ENCODE data around the gene HIGD1B. TPM values are rescaled to one million over a fixed set of nuclear protein-coding genes. Genes with fewer than 3 reads are reported as not detected.
"Not testable (repeated sequence)": the region's sequence is repeated elsewhere in the genome, so short reads cannot be mapped to it uniquely, and the experiment has no call there.

HIGD1B gene
- total and polyA plus RNA-seq, 2 experiments from 2014 or later = not detected

- no peak overlapping the region for H3K4me3 ChIP-seq
- peaks cover 22% of the 10 kb centered on the region for H3K36me3 ChIP-seq (ENCODE audit: low read depth)
- H3K79me2 ChIP-seq (ENCODE audit: insufficient read depth) = peaks cover 97% of the 10 kb centered on the region
- peak overlapping the region; percentile 7 for H3K4me2 ChIP-seq (ENCODE audit: unreplicated experiment)
- 62 to 76% methylated on average over 4 of the region's 4 CpGs for WGBS, 2 experiments (ENCODE audit: low coverage in 1 of 2, low lambda C conversion rate in 2 of 2, missing lambda C conversion rate in 2 of 2)
- no peaks in the 10 kb centered on the region for H3K27me3 ChIP-seq (replicated peaks; ENCODE audit: insufficient read depth)
- peaks cover 22% of the 10 kb centered on the region for H3F3A ChIP-seq (ENCODE audit: insufficient read depth)
- in situ Hi-C loops (cut with MboI) = no loop called here
- H3K9me3 ChIP-seq (ENCODE audit: low read depth) = no peaks in the 10 kb centered on the region
- H3K4me1 ChIP-seq (ENCODE audit: insufficient read depth) = peaks cover 15% of the 10 kb centered on the region
- H4K20me1 ChIP-seq (ENCODE audit: insufficient read depth) = no peaks in the 10 kb centered on the region
- H2AFZ ChIP-seq = no peak overlapping the region
- H3K9ac ChIP-seq = no peak overlapping the region
- TF ChIP-seq EZH2 (IDR thresholded peaks at IDR 0.05; ENCODE audit: insufficient read depth, poor library complexity, severe bottlenecking) (no peak), EZH2phosphoT487 (IDR thresholded peaks at IDR 0.05; ENCODE audit: insufficient read depth, low read depth) (no peak)
- H3K27ac ChIP-seq = peak overlapping the region; percentile 32
- no peak for DNase-seq
- no peaks in the 10 kb centered on the region for H3K9me2 ChIP-seq (ENCODE audit: insufficient read depth)
Observed at GRCh38 chr17:44807093-44807816, 40.4 kb upstream of the HIGD1B start.

GRCh38 chr17:44807817-44808155, 39.9 kb upstream of the HIGD1B start:
- peaks cover 22% of the 10 kb centered on the region for H3K36me3 ChIP-seq (ENCODE audit: low read depth)
- H3K9ac ChIP-seq = no peak overlapping the region
- peak overlapping the region; percentile 7 for H3K4me2 ChIP-seq (ENCODE audit: unreplicated experiment)
- peaks cover 17% of the 10 kb centered on the region for H3K4me1 ChIP-seq (ENCODE audit: insufficient read depth)
- WGBS, 2 experiments (ENCODE audit: low coverage in 1 of 2, low lambda C conversion rate in 2 of 2, missing lambda C conversion rate in 2 of 2) = 14 to 17% methylated on average over 3 of the region's 3 CpGs
- peaks cover 22% of the 10 kb centered on the region for H3F3A ChIP-seq (ENCODE audit: insufficient read depth)
- TF ChIP-seq EZH2 (IDR thresholded peaks at IDR 0.05; ENCODE audit: insufficient read depth, poor library complexity, severe bottlenecking) = no peak
- TF ChIP-seq EZH2phosphoT487 (IDR thresholded peaks at IDR 0.05; ENCODE audit: insufficient read depth, low read depth) = no peak
- peak; percentile 43 for DNase-seq
- H3K9me3 ChIP-seq (ENCODE audit: low read depth) = no peaks in the 10 kb centered on the region
- peak overlapping the region; percentile 32 for H3K27ac ChIP-seq
- H3K9me2 ChIP-seq (ENCODE audit: insufficient read depth) = no peaks in the 10 kb centered on the region
- in situ Hi-C loops (cut with MboI) = no loop called here
- H3K79me2 ChIP-seq (ENCODE audit: insufficient read depth) = peaks cover 98% of the 10 kb centered on the region
- no peak overlapping the region for H3K4me3 ChIP-seq
- no peak overlapping the region for H2AFZ ChIP-seq
- no peaks in the 10 kb centered on the region for H4K20me1 ChIP-seq (ENCODE audit: insufficient read depth)
- no peaks in the 10 kb centered on the region for H3K27me3 ChIP-seq (replicated peaks; ENCODE audit: insufficient read depth)

GRCh38 chr17:44808156-44808555, 39.5 kb upstream of the HIGD1B start:
- H3K4me3 ChIP-seq = no peak overlapping the region
- no peak overlapping the region for H2AFZ ChIP-seq
- WGBS, 2 experiments (ENCODE audit: low coverage in 1 of 2, low lambda C conversion rate in 2 of 2, missing lambda C conversion rate in 2 of 2) = 70 to 75% methylated on average over 4 of the region's 4 CpGs
- H3K79me2 ChIP-seq (ENCODE audit: insufficient read depth) = peaks cover 98% of the 10 kb centered on the region
- no peaks in the 10 kb centered on the region for H3K9me3 ChIP-seq (ENCODE audit: low read depth)
- no peaks in the 10 kb centered on the region for H3K9me2 ChIP-seq (ENCODE audit: insufficient read depth)
- peaks cover 22% of the 10 kb centered on the region for H3F3A ChIP-seq (ENCODE audit: insufficient read depth)
- no peaks in the 10 kb centered on the region for H3K27me3 ChIP-seq (replicated peaks; ENCODE audit: insufficient read depth)
- peaks cover 20% of the 10 kb centered on the region for H3K4me1 ChIP-seq (ENCODE audit: insufficient read depth)
- H4K20me1 ChIP-seq (ENCODE audit: insufficient read depth) = no peaks in the 10 kb centered on the region
- no peak overlapping the region for H3K4me2 ChIP-seq (ENCODE audit: unreplicated experiment)
- TF ChIP-seq EZH2phosphoT487 (IDR thresholded peaks at IDR 0.05; ENCODE audit: insufficient read depth, low read depth) = no peak
- TF ChIP-seq EZH2 (IDR thresholded peaks at IDR 0.05; ENCODE audit: insufficient read depth, poor library complexity, severe bottlenecking) = no peak
- DNase-seq = no peak
- no peak overlapping the region for H3K9ac ChIP-seq
- H3K27ac ChIP-seq = no peak overlapping the region
- H3K36me3 ChIP-seq (ENCODE audit: low read depth) = peaks cover 22% of the 10 kb centered on the region
- in situ Hi-C loops (cut with MboI) = no loop called here

GRCh38 chr17:44808656-44809388, 38.9 kb upstream of the HIGD1B start:
- H3K27me3 ChIP-seq (replicated peaks; ENCODE audit: insufficient read depth); H4K20me1 ChIP-seq (ENCODE audit: insufficient read depth); H3K4me3 ChIP-seq; H3K9me2 ChIP-seq (ENCODE audit: insufficient read depth); H3K4me2 ChIP-seq (ENCODE audit: unreplicated experiment); H3K9ac ChIP-seq; H3K27ac ChIP-seq; H2AFZ ChIP-seq; in situ Hi-C loops (cut with MboI); H3K9me3 ChIP-seq (ENCODE audit: low read depth); DNase-seq: not testable (repeated sequence)
- Histone ChIP-seq H3K36me3 (ENCODE audit: low read depth) (peaks cover 16% of the 10 kb centered on the region), H3F3A (ENCODE audit: insufficient read depth) (peaks cover 22% of the 10 kb centered on the region), H3K79me2 (ENCODE audit: insufficient read depth) (peaks cover 92% of the 10 kb centered on the region), H3K4me1 (ENCODE audit: insufficient read depth) (peaks cover 27% of the 10 kb centered on the region)
- WGBS, 2 experiments (ENCODE audit: low coverage in 1 of 2, low lambda C conversion rate in 2 of 2, missing lambda C conversion rate in 2 of 2) = 94 to 96% methylated on average over 9 of the region's 9 CpGs

Data from GM23248 (cell line).